ENCODE measurements around the gene GPRIN3. TPM values are rescaled to one million over a fixed set of nuclear protein-coding genes. Genes with fewer than 3 reads are reported as not detected.

The GPRIN3 gene
- total RNA-seq, 1 donor from 2014 or later, result 0.10 TPM

- Mint-ChIP-seq H3K9me3 (ENCODE audit: low read depth) (no peaks in the 10 kb centered on the region), H3K4me3 (ENCODE audit: unreplicated experiment) (no peak overlapping the region), H3K27me3 (ENCODE audit: low read depth) (peaks cover 11% of the 10 kb centered on the region), H3K4me1 (ENCODE audit: low read depth) (no peaks in the 10 kb centered on the region), H3K36me3 (ENCODE audit: low read depth) (no peaks in the 10 kb centered on the region), H3K27ac (ENCODE audit: unreplicated experiment) (no peak overlapping the region)
- DNase-seq (ENCODE audit: low spot score), result no peak
- no peak for TF ChIP-seq CTCF (IDR thresholded peaks at IDR 0.05)
Observed at GRCh38 chr4:89251396-89251795, 56.2 kb downstream of the GPRIN3 start.

GRCh38 chr4:89249716-89250361 lies 57.8 kb downstream of the GPRIN3 start:
- DNase-seq (ENCODE audit: low spot score), result no peak
- TF ChIP-seq CTCF (IDR thresholded peaks at IDR 0.05), result no peak
- H3K4me3 Mint-ChIP-seq (ENCODE audit: unreplicated experiment), result no peak overlapping the region
- no peak overlapping the region for H3K27ac Mint-ChIP-seq (ENCODE audit: unreplicated experiment)
- H3K36me3 Mint-ChIP-seq (ENCODE audit: low read depth), result no peaks in the 10 kb centered on the region
- H3K4me1 Mint-ChIP-seq (ENCODE audit: low read depth), result no peaks in the 10 kb centered on the region
- H3K9me3 Mint-ChIP-seq (ENCODE audit: low read depth), result no peaks in the 10 kb centered on the region
- peaks cover 6% of the 10 kb centered on the region for H3K27me3 Mint-ChIP-seq (ENCODE audit: low read depth)

- H3K36me3 Mint-ChIP-seq (ENCODE audit: low read depth), result no peaks in the 10 kb centered on the region
- no peak for TF ChIP-seq CTCF (IDR thresholded peaks at IDR 0.05)
- no peak overlapping the region for H3K27ac Mint-ChIP-seq (ENCODE audit: unreplicated experiment)
- H3K4me1 Mint-ChIP-seq (ENCODE audit: low read depth), result no peaks in the 10 kb centered on the region
- DNase-seq (ENCODE audit: low spot score), result no peak
- H3K9me3 Mint-ChIP-seq (ENCODE audit: low read depth), result no peaks in the 10 kb centered on the region
- H3K27me3 Mint-ChIP-seq (ENCODE audit: low read depth), result peaks cover 6% of the 10 kb centered on the region
- H3K4me3 Mint-ChIP-seq (ENCODE audit: unreplicated experiment), result peak overlapping the region; percentile 29
Observed at GRCh38 chr4:89249313-89249712, 58.3 kb downstream of the GPRIN3 start.

GRCh38 chr4:89248879-89249281 lies 58.7 kb downstream of the GPRIN3 start:
- peaks cover 6% of the 10 kb centered on the region for H3K27me3 Mint-ChIP-seq (ENCODE audit: low read depth)
- no peak overlapping the region for H3K27ac Mint-ChIP-seq (ENCODE audit: unreplicated experiment)
- DNase-seq (ENCODE audit: low spot score), result no peak
- no peak for TF ChIP-seq CTCF (IDR thresholded peaks at IDR 0.05)
- peak overlapping the region; percentile 29 for H3K4me3 Mint-ChIP-seq (ENCODE audit: unreplicated experiment)
- H3K36me3 Mint-ChIP-seq (ENCODE audit: low read depth), result no peaks in the 10 kb centered on the region
- peaks cover 3% of the 10 kb centered on the region for H3K4me1 Mint-ChIP-seq (ENCODE audit: low read depth)
- no peaks in the 10 kb centered on the region for H3K9me3 Mint-ChIP-seq (ENCODE audit: low read depth)

- no peak overlapping the region for H3K27ac Mint-ChIP-seq (ENCODE audit: unreplicated experiment)
- no peak for TF ChIP-seq CTCF (IDR thresholded peaks at IDR 0.05)
- no peaks in the 10 kb centered on the region for H3K36me3 Mint-ChIP-seq (ENCODE audit: low read depth)
- peaks cover 13% of the 10 kb centered on the region for H3K4me1 Mint-ChIP-seq (ENCODE audit: low read depth)
- no peaks in the 10 kb centered on the region for H3K9me3 Mint-ChIP-seq (ENCODE audit: low read depth)
- peaks cover 6% of the 10 kb centered on the region for H3K27me3 Mint-ChIP-seq (ENCODE audit: low read depth)
- DNase-seq (ENCODE audit: low spot score), result no peak
- H3K4me3 Mint-ChIP-seq (ENCODE audit: unreplicated experiment), result no peak overlapping the region
Observed at GRCh38 chr4:89247951-89248350, 59.6 kb downstream of the GPRIN3 start.
